ENCODE data around the gene DRD1.

- TF ChIP-seq GATA2 (IDR thresholded peaks at IDR 0.05; ENCODE audit: low read depth, low read length) (no peak; the same call in 1 of the 2 replicates), GATA3 (IDR thresholded peaks at IDR 0.05; ENCODE audit: low read depth, low read length) (no peak)
These were observed 3.6 kb upstream of the DRD1 start for GRCh38 chr5:175447571-175447970.
